ENCODE data around the gene KLHL9. TPM values are rescaled to one million over a fixed set of nuclear protein-coding genes. Genes with fewer than 3 reads are reported as not detected.

KLHL9 gene
- total and polyA plus RNA-seq, 12 donors, result 6.0 to 14.3 (median 11.9) TPM

DNA sequence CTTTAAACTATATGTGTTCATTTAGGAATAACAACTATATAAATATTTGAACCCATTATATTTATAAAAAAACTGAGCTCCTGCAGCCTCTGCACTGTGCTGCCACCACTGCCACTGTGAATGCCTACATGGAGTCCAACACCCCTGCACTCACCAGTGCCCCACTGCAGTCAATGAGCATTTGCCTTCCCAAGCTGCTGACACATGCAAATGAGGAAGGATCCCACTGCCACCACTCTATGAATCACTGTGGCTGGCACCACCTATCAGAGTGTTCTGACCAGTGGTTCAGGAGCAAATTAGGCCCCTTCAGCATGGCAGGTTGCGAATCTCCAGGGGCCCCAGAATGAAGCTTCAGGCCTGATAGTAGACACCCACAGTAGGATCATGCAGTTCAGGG lies 39.2 kb downstream of the KLHL9 start:
- TF ChIP-seq, protein P1, sequence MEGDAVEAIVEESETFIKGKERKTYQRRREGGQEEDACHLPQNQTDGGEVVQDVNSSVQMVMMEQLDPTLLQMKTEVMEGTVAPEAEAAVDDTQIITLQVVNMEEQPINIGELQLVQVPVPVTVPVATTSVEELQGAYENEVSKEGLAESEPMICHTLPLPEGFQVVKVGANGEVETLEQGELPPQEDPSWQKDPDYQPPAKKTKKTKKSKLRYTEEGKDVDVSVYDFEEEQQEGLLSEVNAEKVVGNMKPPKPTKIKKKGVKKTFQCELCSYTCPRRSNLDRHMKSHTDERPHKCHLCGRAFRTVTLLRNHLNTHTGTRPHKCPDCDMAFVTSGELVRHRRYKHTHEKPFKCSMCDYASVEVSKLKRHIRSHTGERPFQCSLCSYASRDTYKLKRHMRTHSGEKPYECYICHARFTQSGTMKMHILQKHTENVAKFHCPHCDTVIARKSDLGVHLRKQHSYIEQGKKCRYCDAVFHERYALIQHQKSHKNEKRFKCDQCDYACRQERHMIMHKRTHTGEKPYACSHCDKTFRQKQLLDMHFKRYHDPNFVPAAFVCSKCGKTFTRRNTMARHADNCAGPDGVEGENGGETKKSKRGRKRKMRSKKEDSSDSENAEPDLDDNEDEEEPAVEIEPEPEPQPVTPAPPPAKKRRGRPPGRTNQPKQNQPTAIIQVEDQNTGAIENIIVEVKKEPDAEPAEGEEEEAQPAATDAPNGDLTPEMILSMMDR (IDR thresholded peaks at IDR 0.05), result no peak
- Histone ChIP-seq H3K27me3 (peaks cover 0 to 22% (median 5%) of the 10 kb centered on the region in 7 donors), H3K4me1 (peaks cover 0 to 11% (median 0%) of the 10 kb centered on the region in 9 donors), H3K27ac (no peak overlapping the region), H3K9me3 (peaks cover 0 to 3% (median 0%) of the 10 kb centered on the region in 11 donors), H3K36me3 (no peaks in the 10 kb centered on the region), H3K4me3 (no peak overlapping the region)
- intact Hi-C loops (cut with DNase I), result no loop called here
- DNase-seq (no peak), ATAC-seq (no peak)
- WGBS, 2 donors, result 59 to 80% methylated on average over 1 of the region's 1 CpG

DNA sequence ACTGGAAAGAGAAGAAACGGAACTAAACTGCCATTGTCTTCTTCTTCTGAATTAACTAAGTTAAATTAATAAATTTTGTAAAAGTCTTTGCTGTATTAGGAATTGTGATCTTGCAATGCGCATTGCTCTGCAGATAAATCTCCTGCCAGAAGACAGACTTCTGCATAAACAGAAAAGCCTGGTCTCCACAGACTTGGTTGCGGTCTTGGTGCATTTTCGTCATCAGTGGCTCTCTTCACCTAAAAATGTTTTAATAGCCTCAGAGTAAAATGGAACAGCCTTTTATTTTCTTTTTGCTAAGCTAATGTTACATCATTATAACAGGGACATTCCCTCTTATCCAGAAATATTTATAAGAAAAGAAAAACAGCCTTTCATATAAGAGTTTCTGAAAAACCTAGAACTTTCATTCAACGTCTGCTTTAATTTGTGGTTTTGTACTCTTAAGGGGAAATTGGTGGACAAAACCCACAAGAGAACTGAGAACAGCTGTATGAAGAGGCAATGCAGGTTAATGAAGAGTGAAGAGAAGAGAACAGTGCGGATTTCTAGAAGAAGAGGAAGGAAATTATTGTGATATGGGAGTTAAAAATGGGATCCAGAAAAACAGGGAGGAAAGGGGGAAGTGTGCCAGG lies 40.2 kb downstream of the KLHL9 start:
- ATAC-seq (no peak), DNase-seq (no peak)
- Histone ChIP-seq H3K27ac (no peak overlapping the region), H3K36me3 (no peaks in the 10 kb centered on the region), H3K4me1 (peaks cover 0 to 11% (median 0%) of the 10 kb centered on the region in 9 donors), H3K9me3 (peaks cover 0 to 3% (median 0%) of the 10 kb centered on the region in 11 donors), H3K27me3 (peaks cover 0 to 16% (median 0%) of the 10 kb centered on the region in 7 donors), H3K4me3 (no peak overlapping the region)
- WGBS, 2 donors, result 54 to 66% methylated on average over 6 of the region's 6 CpGs
- TF ChIP-seq, protein P1 (IDR thresholded peaks at IDR 0.05), result no peak
- intact Hi-C loops (cut with DNase I), result no loop called here

DNA sequence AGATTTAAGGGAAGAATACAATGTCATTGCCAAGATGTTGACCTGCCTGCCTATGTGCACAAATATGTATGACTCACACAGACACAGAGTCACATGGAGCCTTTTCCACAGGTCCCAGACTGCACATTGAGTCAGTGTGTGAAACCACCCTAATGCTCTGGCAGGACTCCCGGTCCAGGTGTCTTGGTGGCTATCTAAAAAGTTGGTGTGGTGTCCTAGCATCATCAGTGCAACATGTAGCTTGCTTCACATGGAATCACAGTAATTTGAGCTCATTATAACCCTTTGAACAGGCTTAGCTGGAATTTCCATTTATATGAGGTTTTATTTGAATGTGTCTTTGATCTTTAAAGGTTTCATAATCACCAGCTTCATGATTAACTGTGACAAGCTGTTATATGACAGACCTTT lies 40.8 kb downstream of the KLHL9 start:
- Histone ChIP-seq H3K36me3 (no peaks in the 10 kb centered on the region), H3K9me3 (peaks cover 0 to 3% (median 0%) of the 10 kb centered on the region in 11 donors), H3K27ac (no peak overlapping the region), H3K4me3 (no peak overlapping the region), H3K4me1 (peaks cover 0 to 11% (median 0%) of the 10 kb centered on the region in 9 donors), H3K27me3 (peaks cover 0 to 17% (median 0%) of the 10 kb centered on the region in 7 donors)
- ATAC-seq (no peak), DNase-seq (no peak)
- intact Hi-C loops (cut with DNase I), result no loop called here
- TF ChIP-seq, protein P1 (IDR thresholded peaks at IDR 0.05), result no peak
- 74 to 92% methylated on average over 1 of the region's 1 CpG for WGBS, 2 donors

DNA sequence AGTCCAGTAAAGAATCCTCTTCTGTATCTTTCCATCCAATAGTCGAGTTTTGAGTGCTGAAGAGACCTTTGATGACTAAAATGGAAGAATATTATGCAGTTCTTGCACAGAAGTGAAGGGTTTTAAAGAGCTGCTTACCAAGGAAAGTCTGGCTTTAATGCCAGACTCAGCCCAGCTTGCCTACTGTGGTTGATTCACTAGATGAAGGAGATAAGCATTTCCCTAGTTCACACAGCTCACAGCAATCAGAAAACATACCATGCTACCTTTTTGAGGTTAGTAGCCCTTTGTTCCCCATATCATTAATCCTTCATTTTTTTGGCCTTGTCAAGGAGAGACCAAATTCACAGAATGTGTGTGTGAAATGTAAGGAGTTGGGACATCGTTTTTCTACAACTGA lies 45.4 kb downstream of the KLHL9 start:
- intact Hi-C loops (cut with DNase I), result no loop called here
- ATAC-seq, result no peak
- no peak overlapping the region for H3K4me3 ChIP-seq
- no peak for DNase-seq
- no peaks in the 10 kb centered on the region for H3K36me3 ChIP-seq
- H3K9me3 ChIP-seq, result peaks cover 0 to 2% (median 0%) of the 10 kb centered on the region in 11 donors
- peaks cover 0 to 17% (median 0%) of the 10 kb centered on the region in 7 donors for H3K27me3 ChIP-seq
- 34 to 35% methylated on average over 2 of the region's 2 CpGs for WGBS, 2 donors
- TF ChIP-seq, protein P1 (IDR thresholded peaks at IDR 0.05), result no peak
- H3K4me1 ChIP-seq, result peaks cover 0 to 12% (median 0%) of the 10 kb centered on the region in 9 donors
- H3K27ac ChIP-seq, result no peak overlapping the region
